Activated gamma-delta T cell (primary cell): ENCODE results near the gene LRPAP1.

ENCODE experiments used
- DNase-seq: peaks from one replicate; lab custom pipeline; 2025; lab: John Stamatoyannopoulos, UW

Gene LRPAP1

DNA sequence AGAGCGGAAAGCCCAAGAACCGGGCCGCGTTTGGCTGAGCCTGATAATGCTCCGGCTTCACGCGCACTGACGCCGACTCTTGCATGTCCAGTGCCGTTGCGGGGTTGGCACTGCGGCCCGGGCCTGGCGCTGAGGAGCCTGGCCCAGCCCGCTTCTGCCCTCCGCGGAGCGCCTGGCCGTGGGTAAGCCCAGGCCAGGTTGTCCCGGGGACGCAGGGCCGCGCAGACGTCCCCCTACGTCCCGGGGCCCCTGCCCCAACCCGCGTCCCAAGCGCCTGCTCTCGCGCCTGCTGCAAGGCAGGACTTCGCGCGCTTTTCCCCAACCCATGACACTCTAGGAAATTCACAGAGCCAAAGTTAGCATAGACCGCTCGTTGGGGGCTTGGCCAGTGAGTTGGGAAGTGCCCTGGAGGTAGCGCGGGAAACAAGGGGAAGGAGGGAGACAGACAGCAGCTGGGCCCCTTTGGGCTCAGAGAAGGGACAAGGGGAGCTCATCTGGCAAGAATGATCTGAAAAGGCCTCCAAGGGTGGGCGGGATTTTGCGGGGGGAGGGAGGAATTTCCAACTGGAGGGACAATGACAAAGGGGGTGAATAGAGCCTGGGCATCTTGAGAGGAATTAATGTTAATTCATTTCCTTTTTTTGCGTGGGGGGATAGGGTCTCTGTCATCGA lies 665 bp upstream of the LRPAP1 start:
- no peak for DNase-seq

DNA sequence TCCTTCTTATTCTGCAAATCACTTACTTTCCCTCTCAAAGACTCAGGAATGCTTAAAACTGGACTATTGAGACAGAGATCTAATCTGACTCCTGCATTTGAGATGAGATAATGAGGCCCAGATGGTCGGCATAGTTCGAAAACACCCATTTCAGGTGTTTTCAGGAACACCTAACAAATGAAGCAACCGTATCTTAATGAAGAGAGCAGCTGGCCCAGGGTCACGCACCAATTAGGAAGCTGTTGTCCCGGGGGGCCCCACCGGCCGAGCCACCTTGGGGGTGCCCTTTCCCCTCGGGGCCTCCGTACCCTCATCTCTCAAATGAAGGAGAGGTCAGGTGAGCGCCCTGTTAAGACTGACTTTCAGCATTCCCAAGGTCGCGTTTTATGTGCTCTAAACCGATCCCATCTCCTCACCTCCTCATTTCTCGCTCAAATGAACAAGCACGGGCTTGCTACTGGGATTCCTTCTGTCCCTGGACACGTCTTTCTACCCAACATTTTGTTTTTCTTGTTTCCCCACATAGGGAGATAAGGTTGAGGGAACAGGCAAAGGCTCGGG lies 824 bp downstream of the LRPAP1 start:
- DNase-seq = no peak

DNA sequence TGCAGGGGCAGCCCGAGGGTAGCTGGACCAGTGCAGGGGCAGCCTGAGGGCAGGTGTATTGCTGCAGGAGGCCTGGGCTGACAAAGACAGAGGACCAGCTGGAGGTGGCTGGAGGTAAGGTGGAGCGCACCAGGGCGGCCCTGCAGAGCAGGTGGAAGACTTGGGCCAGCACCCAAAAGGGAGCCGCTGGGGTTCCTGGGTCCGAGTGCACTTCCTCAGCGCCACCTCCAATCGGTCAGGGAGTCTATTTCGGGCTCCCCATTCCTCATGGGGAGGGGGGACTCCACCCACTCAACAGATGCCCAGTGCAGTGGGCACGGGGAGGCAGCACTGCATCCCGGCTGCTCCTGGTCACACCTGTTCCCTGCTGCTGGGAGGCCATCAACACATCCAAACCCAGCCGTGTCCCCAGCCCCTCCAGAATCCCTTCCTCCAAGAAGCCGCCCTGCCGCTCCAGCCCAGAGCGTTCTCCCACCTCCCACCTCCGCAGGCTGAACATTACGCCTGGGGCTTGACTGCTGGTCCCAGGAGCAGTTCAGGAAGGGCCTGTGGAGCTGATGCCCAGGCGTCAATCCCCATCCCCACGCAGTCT lies 1.5 kb downstream of the LRPAP1 start:
- no peak for DNase-seq

DNA sequence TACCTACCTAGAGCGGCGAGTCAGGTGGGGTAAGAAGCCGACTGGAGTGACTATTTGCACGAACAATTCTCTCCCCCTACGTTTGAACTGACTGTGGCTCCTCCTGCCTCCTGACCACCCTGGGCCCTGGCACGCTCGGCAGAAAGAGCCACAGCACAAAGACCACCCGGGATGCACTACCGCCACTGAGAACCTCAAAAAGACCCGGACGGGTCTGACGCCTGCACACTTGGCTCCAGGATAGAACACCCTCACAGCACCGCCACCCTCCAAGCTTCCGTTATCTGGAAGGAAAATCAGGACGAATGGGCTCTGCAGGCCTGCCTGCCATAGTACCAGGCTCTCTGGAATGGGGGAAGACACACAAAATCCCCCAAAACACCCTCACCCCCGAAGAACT lies 2.2 kb downstream of the LRPAP1 start:
- DNase-seq = no peak

DNA sequence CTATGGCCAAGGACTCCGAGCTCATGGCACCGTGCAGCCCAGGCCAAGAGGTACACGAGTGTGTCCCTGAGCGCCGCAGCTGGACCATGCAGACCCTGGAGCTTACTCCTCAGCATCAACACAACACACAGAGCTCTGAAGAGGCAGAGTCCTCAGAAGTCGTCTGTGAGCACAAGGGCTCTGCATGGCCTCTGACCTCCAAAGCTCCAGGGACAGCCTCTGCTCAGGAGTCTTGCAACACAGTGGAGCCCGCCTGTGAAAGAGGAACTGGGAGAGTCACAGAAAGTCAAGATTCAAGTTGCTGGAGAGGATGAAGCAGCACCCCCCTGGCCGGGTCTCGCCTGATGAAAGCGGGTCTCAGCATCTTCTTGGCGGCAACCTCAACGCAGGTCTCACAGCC lies 2.9 kb downstream of the LRPAP1 start:
- DNase-seq = no peak

DNA sequence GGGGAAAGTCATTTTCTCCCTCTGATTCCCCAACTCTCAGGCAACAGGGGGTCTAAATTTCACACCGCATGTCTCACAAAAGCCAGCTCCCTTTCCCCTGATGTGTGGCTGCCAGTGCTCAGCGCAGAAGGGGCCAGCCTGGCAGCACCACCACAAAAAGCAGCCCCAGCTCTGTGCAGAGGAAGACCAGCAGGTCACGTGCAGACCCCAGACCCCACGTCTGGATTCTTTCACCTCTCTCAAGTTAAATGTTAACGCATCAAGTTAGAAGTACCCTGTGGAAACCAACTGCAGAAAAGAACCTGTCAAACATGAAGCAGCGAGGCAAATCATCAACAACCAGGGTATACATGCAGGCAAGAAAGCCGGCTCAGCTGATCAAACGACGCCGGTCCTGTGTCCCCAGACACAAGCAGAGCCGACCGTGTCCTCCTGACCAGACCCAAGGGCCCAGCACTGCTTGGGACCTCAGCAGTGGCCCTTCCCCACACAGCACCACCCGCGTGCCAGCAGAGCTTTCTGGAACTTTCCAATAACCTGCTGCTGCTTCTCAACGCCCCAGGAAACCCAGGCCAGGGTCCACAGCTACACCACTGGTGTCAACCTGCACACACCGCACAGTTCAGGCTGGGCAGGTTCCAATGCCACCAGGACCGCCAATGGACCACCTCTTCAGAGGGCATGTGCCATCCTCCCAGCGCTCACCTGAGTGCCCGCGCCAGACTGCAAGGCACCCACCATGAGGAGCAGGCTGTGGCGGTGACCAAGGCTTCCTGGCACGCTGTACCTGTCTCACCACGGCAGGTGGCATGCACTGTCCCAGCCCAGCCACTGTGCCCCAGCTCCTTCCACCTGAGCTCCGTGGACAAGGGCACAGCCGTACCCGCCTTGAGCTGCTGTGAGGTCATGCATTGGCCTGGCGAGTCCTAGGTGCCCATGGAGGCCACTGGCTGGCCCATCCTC lies 4.0 kb downstream of the LRPAP1 start:
- no peak for DNase-seq

DNA sequence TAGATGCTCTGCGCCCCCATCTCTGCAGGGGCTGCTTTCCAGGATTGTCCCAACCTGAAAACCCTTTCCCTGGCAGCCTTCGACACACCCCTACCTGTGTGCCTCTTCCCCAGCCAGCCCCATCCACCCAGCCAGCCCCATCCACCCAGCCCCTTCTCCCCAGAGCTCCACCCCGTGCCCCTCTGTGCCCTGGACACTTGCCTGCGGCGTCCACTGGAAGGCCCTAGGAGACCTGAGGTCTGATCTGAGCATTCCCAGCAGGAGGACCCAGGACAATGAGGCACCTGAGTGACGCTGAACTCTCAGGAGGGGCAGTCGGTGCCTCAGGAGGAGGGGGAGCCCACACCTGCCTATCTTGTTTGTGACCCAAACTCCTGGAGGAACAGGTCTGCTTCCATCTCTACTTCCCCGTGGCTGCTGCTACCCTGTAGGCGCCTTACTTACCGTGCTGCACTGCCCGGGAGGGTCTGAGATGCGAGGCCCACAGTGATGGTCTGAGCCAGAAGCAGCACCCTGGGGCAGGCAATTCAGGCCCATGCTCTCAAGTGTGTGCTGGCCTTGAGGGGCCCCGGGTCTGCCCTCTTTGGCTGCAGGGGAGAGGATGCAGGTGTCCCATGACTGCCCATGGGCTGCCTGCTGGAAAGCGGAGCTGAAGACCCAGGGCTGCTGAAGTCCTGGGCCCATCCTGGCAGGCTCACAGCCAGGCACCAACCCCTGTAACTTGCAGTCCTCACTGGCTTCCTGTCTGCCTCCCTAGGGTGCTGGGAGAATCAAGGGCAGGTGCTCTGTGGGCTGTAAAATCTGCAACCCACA lies 4.9 kb downstream of the LRPAP1 start:
- DNase-seq = no peak

DNA sequence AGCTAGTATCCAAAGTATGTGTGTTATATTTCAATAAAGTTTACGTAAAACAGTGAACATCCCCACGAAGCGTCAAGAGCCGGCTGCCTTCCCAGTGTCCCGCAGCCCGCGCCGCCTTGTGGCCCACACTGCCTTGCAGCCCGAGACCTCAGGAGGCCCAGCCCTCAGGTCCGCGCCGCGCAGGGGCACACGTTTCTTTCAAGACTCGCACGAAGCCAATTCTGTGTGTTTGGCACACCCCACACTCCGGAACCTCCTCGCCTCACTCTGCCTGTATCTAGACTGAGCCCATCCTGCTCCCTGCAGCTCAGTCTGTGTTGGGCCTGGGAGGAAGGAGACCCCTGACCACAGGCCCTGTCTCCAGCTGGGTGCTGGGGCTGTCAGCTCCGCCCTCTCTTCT lies 5.8 kb downstream of the LRPAP1 start:
- DNase-seq = no peak

DNA sequence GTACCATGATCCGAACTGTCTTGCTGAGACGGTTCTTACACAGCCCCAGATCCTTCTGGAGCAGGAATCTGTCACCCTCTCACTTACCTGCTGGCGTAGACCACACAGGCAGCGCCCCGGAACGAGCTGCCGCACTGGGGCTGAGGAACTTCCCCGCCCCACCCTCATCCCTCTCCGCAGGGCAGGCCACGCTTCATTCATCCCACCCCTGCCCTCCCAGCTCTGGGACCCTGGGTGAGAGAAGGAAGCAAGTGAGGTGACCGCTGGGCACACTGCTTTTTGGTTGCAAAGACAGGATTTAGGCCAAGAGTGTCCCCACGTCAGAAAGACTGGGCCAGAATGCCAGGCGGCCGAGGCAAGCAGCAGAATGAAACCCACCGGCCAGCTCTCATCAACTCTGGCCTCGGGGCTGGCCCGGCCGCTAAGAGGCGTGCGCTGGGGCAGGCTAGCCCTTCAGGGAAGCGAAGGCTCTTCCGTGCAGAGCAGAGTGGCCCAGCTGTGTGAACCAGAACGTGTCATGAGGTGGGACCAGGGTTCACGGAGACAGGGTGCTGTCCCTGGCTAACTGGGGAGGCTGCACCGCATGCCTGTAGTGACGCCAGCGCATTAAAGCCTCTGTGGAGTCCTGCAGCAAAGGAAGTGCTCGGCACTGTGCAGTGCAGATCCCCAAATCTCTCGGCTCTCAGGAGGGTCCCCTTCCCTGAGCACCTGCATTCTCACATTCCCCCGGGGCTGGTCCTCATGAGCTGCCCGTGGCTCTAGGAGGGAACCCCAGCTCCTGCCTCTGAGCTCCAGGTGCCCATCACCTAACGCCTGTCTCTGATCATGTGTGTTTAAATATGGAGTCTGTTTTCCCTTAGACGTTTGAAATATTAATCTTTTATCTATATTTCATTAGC lies 6.4 kb downstream of the LRPAP1 start:
- no peak for DNase-seq

DNA sequence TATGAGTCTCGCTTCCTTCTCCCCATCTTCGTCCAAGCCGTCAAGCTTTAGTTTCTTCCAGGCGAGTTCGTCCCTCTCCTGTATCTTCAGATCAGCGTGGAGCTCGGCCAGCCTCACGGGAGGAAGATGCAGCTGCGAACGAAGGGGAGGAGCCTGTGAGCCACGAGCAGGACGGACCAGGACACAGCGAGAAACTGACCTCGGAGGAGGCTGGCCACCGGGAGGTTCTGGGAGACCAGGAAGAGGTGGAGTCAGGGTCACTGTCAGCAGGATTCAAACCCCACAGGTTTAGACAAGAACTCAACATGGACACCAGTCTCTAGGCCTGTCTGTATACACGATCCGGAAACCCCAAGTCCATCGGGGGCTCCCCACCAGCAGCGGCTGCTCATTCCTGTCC lies 7.3 kb downstream of the LRPAP1 start:
- DNase-seq = no peak

DNA sequence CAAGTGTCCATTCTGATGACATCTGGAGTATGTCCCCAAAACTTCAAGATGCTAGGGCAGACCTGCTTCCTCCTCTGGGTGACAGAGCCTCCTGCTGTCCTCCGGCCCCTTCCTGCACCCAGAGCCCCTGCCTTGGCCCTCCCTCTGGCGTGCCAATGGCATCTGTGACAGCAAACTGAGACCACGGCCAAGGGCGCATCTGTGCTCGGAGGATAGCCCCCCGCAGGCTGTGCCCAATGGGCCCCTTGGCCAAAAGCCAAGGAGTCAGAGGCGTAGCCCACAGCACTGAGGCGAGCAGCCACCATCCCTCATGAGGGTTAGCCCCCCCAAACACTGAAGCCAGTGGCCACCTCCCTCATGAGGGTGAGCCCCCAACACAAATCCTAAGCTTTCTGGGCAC lies 7.9 kb downstream of the LRPAP1 start:
- no peak for DNase-seq

DNA sequence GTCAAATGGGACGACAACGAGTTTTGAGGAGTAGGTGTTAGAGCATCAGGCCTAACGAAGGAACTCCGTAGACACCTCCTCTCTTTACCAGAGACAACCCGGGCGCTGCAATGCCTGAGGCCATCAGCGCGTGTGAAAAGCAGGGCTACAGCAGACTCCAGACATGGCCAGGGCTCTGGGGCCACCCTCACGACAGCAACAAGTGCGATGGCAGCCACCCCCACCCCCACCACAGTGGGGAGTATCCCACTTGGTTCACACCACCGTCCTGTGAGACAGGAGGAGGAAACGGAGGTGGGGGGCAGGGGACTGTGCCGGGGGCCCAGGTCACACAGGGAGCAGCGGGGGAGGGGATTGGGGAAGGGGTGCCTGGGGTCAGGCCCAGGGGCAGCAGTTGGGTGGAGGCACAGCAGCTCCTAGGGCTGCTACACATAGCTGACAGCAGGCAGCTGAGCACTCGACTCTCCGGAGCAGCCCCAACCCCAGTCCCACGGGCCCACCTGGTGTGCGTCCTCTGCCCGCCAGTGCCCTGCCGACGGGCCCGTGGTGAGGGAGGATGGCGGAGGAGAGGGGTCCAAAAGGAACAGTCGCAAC lies 8.5 kb downstream of the LRPAP1 start:
- no peak for DNase-seq

DNA sequence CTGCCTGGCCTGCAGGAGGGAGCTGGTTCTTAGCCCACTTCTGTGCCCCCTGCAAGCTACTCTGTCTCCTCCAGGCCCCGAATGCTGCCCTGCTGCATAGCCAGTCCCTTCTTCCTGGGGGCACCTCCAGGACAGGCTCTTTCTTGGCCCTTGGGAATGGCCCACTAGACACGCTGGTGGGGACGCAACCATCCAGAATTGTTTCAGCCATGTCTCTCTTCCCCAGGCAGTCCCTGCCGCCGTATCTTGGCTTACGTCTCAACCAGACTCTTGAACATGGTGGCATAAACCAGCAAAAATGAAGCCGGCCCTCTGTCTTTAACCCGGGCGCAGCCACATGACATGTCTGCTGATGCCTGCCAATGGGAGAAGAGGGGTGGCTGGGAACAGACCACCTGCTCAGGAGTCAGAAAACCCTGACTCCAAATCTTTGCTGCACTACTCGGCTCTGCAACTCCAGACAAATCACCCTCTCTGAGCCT lies 9.0 kb downstream of the LRPAP1 start:
- DNase-seq = no peak

DNA sequence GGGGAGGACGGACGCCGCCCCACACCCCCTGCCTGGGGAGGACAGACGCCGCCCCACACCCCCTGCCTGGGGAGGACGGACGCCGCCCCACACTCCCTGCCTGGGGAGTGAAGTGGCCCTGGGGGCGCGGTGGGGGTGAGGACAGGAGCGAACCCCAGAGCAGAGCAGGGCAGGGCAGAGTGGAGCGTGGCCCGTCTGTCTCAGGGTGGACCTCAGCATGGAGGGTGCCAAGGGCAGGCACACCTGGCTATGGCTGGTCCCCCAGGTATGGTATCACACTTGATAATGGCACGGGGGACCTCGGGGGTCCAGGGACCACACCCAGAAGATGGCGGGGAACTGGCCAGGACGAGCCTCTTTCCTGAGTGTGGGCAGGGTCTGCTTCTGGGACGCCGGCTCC lies 9.6 kb downstream of the LRPAP1 start:
- DNase-seq = no peak

DNA sequence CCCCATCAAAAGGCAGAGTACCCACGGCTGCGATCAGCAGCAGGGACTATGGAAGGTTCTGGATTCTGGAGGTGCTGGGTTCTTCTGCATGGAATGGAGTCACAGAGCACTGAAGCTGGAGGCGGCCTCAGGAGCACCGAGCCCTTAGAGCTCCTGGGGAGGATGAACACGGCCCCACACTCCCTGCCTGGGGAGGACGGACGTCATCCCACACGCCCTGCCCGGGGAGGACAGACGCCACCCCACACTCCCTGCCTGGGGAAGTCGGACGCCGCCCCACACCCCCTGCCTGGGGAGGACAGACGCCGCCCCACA lies 9.9 kb downstream of the LRPAP1 start:
- DNase-seq = no peak

DNA sequence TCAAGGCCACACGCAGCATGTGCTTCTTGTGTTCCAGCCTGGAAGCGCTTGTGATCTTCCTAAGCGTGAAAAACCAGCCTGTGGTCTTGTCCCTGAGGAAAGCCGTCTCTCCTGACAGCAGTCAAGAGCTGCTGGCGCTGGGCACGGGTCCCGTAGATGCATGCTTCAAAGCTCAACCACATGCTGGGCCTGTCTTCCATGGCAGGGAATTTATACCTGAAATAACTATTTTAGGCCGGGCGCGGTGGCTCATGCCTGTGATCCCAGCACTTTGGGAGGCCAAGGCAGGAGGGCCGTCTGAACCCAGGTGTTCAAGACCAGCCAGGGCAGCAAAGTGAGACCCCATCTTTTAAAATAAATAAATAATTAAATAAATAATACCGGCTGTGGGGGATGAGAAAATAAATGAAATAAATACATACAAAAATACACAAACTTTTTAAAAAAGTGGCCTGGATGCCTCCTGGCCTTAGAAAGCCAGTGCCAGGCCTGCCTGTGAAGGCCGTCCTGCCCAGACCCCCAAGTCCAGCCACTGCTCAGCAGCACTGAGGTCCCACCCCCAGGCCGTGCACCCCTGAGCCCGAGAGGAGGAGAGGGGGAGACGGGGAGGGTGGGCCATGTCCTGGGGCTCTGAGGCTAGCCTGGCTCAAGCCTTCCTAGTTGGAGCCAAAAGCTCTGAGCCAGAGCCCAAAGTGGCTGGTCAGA lies 10.4 kb downstream of the LRPAP1 start:
- no peak for DNase-seq

DNA sequence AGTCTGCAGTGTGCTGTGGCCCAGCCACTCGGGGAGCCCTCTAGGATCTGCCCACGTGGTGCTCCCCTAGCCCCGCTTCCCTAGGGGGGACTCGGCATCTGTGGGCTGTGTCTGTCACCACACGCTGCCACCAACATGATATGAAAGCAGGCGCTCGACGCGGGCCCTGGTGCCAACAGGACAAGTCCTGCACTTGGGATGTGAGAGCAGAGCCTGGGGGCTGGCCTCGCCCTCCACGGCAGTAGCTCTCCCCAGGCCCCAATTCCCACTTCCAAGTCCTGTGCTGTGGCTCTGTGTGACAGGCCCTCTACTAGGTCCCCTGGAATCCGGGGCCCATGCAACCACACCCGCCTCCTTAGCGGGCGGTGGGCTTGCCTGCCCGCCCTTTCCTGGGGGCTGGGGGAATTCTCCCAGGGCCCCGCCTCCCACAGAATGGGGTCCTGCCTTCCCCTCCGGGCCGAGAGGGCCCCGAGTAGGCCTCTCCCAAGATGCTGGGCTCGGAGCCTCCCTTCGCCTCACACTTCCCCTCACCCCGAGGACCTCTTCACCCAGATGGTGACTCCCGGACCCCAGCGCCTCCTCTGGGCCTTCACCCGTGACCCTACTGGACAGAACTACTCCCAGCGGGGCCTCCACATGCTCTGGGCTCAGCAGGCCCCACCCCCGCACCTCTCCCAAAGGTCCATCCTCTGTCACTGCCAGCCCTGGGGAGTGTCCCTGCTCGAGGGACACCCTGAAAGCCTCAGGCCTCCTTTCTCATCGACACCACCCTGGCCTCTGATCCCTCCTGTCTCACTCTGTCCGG lies 11.2 kb downstream of the LRPAP1 start:
- DNase-seq = no peak

DNA sequence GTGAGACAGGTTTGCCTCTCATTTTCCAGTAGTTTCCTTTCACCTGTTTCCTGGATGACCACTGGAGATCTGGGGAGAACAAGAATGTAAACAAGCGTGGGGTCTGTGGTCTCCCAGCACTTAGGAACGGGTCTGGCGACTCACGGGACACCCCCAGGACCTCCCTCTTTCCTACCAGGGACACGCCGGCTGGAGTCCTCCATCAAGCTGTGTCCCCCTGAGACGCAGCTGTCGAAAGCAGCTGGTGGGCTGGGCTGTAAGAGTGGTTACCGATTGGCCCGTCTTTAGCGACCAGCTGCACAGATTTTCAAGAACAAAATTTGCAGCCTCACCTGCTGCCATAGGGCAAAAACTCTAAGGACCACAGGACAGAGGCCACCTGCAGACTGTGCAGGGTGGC lies 11.9 kb downstream of the LRPAP1 start:
- no peak for DNase-seq
